ENCODE data around the gene TRIM24.

The TRIM24 gene

DNA sequence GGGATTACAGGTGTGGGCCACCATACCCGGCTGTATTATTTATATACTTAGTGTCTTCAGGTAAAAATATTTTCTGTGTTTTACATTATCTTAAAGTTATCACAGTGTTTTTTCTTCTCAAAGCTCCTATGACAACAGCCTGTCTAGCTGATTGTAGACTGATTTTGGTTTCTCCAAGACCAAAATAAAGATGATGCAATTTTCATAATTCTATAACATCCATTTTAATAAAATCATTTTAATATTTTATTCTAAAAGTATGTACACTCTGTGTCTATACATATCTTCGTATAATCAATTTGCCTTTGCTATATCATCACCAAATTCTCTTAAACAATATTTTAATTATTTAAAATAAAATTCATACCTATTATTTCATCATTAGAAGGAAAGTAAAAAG lies 108.6 kb downstream of the TRIM24 start:
- Histone ChIP-seq H3K4me2 (ENCODE audit: low read length) (no peak overlapping the region), H3K4me3 (ENCODE audit: low read length) (no peak overlapping the region), H3K4me1 (ENCODE audit: control insufficient read depth, insufficient read depth, low read length) (no peaks in the 10 kb centered on the region), H3K9ac (ENCODE audit: low read depth, low read length) (no peak overlapping the region), H3K27me3 (ENCODE audit: control insufficient read depth, insufficient read depth, low read length) (no peaks in the 10 kb centered on the region), H3K9me3 (replicated peaks; ENCODE audit: low read length) (peaks cover 9% of the 10 kb centered on the region), H3K36me3 (ENCODE audit: insufficient read depth, low read length) (peaks cover 26% of the 10 kb centered on the region)

DNA sequence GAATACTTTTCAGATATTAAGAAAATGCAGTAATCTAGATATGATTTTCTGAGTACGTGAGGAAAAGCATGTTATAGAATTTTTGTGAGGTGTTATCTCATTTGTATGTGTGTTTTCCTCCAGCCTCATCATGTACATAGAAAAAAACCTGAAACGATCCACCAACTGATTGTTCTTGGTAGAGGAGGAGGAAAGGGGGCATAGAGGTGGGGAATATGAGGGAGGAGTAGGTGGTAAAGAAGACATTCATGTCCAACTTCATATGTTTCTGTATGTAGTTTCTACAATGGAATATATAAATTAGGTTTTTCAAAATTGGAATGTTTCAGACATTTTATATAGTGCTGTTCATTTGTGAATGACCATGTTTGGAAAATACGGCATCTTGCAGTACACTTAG lies 109.4 kb downstream of the TRIM24 start:
- no peaks in the 10 kb centered on the region for H3K27me3 ChIP-seq (ENCODE audit: control insufficient read depth, insufficient read depth, low read length)
- H3K9ac ChIP-seq (ENCODE audit: low read depth, low read length): no peak overlapping the region
- no peak overlapping the region for H3K4me3 ChIP-seq (ENCODE audit: low read length)
- peaks cover 19% of the 10 kb centered on the region for H3K36me3 ChIP-seq (ENCODE audit: insufficient read depth, low read length)
- no peak overlapping the region for H3K4me2 ChIP-seq (ENCODE audit: low read length)
- peaks cover 9% of the 10 kb centered on the region for H3K9me3 ChIP-seq (replicated peaks; ENCODE audit: low read length)
- H3K4me1 ChIP-seq (ENCODE audit: control insufficient read depth, insufficient read depth, low read length): no peaks in the 10 kb centered on the region

DNA sequence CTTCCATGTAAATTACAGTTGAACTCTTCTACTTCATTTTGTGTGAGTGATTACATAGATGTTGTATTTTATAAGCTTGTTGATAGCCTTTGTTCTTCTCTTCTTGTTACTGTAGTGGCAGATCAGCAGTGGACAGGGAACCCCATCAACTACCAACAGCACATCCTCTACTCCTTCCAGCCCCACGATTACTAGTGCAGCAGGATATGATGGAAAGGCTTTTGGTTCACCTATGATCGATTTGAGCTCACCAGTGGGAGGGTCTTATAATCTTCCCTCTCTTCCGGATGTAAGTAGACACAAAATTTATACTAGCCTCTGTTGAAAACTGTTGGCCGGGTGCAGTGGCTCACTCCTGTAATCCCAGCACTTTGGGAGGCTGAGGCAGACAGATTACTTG lies 110.7 kb downstream of the TRIM24 start:
- H3K9ac ChIP-seq (ENCODE audit: low read depth, low read length): no peak overlapping the region
- H3K27me3 ChIP-seq (ENCODE audit: control insufficient read depth, insufficient read depth, low read length): no peaks in the 10 kb centered on the region
- H3K4me2 ChIP-seq (ENCODE audit: low read length): no peak overlapping the region
- H3K9me3 ChIP-seq (replicated peaks; ENCODE audit: low read length): peaks cover under 1% of the 10 kb centered on the region
- H3K4me3 ChIP-seq (ENCODE audit: low read length): no peak overlapping the region
- H3K4me1 ChIP-seq (ENCODE audit: control insufficient read depth, insufficient read depth, low read length): no peaks in the 10 kb centered on the region
- H3K36me3 ChIP-seq (ENCODE audit: insufficient read depth, low read length): peaks cover 11% of the 10 kb centered on the region

DNA sequence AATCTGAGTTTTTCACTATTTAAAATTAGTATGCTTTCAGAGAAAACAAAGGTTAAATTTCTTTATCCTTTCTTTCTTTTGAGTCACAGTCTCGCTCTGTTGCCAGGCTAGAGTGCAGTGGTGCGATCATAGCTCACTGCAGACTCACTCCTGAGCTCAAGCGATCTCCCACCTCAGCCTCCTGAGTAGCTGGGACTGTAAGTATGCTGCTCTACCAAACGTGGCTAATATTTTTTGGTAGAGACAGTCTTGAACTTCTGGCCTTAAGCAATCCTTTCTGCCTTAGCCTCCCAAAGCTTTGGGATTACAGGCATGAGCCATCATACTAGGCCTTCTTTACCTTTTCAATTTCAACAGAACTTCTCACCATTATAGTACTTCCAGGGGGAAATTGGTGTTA lies 113.7 kb downstream of the TRIM24 start:
- no peaks in the 10 kb centered on the region for H3K9me3 ChIP-seq (replicated peaks; ENCODE audit: low read length)
- H3K9ac ChIP-seq (ENCODE audit: low read depth, low read length): no peak overlapping the region
- H3K27me3 ChIP-seq (ENCODE audit: control insufficient read depth, insufficient read depth, low read length): no peaks in the 10 kb centered on the region
- no peak overlapping the region for H3K4me2 ChIP-seq (ENCODE audit: low read length)
- no peak overlapping the region for H3K4me3 ChIP-seq (ENCODE audit: low read length)
- no peaks in the 10 kb centered on the region for H3K4me1 ChIP-seq (ENCODE audit: control insufficient read depth, insufficient read depth, low read length)
- peaks cover 5% of the 10 kb centered on the region for H3K36me3 ChIP-seq (ENCODE audit: insufficient read depth, low read length)

DNA sequence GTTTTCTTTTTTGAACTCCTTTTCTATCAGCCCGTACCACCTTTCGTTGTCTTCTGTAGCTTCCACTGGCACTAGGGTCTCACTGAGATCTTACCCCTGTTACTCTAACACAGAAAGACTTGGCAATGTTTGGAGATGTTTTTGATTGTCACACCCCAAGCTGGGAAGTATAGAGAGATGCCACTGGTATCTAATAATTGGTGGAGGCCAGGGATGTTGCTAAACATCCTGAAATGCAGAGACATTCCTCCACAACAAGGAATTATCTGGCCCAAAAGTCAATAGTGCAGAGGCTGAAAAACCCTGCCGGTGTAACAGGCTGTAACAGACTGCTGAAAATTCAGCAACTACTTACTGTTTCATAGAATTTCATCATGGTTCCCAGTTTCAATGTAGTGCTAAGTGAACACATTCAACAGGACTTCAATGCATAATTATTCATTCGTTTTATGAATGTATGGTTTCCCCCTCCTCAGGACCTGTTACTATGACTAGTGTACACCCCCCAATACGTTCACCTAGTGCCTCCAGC lies 115.9 kb downstream of the TRIM24 start:
- Histone ChIP-seq H3K9me3 (replicated peaks; ENCODE audit: low read length) (no peaks in the 10 kb centered on the region), H3K36me3 (ENCODE audit: insufficient read depth, low read length) (peaks cover 7% of the 10 kb centered on the region), H3K4me1 (ENCODE audit: control insufficient read depth, insufficient read depth, low read length) (no peaks in the 10 kb centered on the region), H3K4me3 (ENCODE audit: low read length) (no peak overlapping the region), H3K4me2 (ENCODE audit: low read length) (no peak overlapping the region), H3K9ac (ENCODE audit: low read depth, low read length) (no peak overlapping the region), H3K27me3 (ENCODE audit: control insufficient read depth, insufficient read depth, low read length) (no peaks in the 10 kb centered on the region)

DNA sequence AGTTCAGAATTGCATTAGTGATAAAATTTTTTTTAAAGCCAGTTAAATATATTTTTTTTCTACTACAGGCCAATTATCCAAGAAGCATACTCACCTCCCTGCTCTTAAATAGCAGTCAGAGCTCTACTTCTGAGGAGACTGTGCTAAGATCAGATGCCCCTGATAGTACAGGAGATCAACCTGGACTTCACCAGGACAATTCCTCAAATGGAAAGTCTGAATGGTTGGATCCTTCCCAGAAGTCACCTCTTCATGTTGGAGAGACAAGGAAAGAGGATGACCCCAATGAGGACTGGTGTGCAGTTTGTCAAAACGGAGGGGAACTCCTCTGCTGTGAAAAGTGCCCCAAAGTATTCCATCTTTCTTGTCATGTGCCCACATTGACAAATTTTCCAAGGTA lies 119.1 kb downstream of the TRIM24 start:
- H3K4me1 ChIP-seq (ENCODE audit: control insufficient read depth, insufficient read depth, low read length): no peaks in the 10 kb centered on the region
- H3K27me3 ChIP-seq (ENCODE audit: control insufficient read depth, insufficient read depth, low read length): no peaks in the 10 kb centered on the region
- H3K36me3 ChIP-seq (ENCODE audit: insufficient read depth, low read length): peaks cover 5% of the 10 kb centered on the region
- H3K4me2 ChIP-seq (ENCODE audit: low read length): no peak overlapping the region
- H3K4me3 ChIP-seq (ENCODE audit: low read length): no peak overlapping the region
- H3K9me3 ChIP-seq (replicated peaks; ENCODE audit: low read length): no peaks in the 10 kb centered on the region
- H3K9ac ChIP-seq (ENCODE audit: low read depth, low read length): no peak overlapping the region

DNA sequence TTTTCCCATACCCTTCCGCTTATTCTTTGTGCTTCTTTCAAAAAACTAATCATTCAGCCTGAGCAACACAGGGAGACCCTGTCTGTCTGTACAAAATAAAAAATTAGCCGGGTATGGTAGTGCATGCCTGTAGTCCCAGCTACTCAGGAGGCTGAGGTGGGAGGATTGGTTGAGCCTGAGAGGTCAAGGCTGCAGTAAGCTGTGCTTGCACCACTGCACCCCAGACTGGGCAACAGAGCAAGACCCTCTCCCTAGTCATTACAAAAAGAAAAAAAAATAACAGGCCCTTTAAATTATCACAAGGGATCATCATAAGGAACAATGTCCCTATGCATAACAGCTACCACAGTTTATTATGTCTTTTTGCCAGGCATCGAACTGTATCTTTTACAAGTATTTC lies 119.6 kb downstream of the TRIM24 start:
- Histone ChIP-seq H3K27me3 (ENCODE audit: control insufficient read depth, insufficient read depth, low read length) (no peaks in the 10 kb centered on the region), H3K4me3 (ENCODE audit: low read length) (no peak overlapping the region), H3K9ac (ENCODE audit: low read depth, low read length) (no peak overlapping the region), H3K4me1 (ENCODE audit: control insufficient read depth, insufficient read depth, low read length) (no peaks in the 10 kb centered on the region), H3K4me2 (ENCODE audit: low read length) (no peak overlapping the region), H3K36me3 (ENCODE audit: insufficient read depth, low read length) (peaks cover 5% of the 10 kb centered on the region), H3K9me3 (replicated peaks; ENCODE audit: low read length) (no peaks in the 10 kb centered on the region)

DNA sequence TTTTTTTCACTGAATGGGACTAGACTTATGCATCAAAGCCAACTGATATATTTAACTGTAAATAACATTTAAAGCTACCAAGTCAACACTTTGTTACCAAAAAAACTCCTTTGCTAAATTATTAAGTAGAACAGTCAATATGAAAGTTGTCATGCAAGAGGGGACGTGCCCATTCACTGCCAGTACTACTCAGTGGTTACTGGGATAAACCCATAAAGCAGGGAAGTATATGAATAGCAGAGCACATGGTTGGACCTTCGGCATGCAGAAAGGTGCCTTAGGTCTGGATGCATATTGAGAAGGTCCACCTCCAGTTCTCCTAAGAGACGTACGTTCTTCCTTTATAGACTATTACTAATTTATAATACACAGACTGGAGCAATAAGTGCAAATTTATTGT lies 121.0 kb downstream of the TRIM24 start:
- Histone ChIP-seq H3K9me3 (replicated peaks; ENCODE audit: low read length) (no peaks in the 10 kb centered on the region), H3K4me2 (ENCODE audit: low read length) (no peak overlapping the region), H3K4me1 (ENCODE audit: control insufficient read depth, insufficient read depth, low read length) (no peaks in the 10 kb centered on the region), H3K36me3 (ENCODE audit: insufficient read depth, low read length) (peaks cover 5% of the 10 kb centered on the region), H3K27me3 (ENCODE audit: control insufficient read depth, insufficient read depth, low read length) (no peaks in the 10 kb centered on the region), H3K9ac (ENCODE audit: low read depth, low read length) (no peak overlapping the region), H3K4me3 (ENCODE audit: low read length) (no peak overlapping the region)

DNA sequence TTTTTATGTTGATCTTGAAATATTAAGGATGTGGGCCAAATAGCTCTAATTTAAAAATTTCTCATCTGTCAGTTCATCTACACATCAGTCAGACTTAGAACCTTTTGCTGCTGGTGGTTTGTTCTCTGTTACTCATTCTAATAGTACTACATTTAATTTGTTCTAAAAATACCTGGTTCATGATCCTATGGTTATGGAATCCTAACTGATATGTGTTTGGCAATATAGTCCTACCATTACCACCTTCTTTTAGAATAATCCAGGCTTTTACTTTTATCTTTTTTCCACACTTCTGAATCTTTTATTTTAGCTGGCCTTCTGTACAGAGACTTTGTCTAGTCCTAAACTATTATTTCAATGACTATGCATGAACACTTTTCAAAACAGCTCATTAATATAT lies 124.2 kb downstream of the TRIM24 start:
- Histone ChIP-seq H3K9ac (ENCODE audit: low read depth, low read length) (no peak overlapping the region), H3K27me3 (ENCODE audit: control insufficient read depth, insufficient read depth, low read length) (no peaks in the 10 kb centered on the region), H3K9me3 (replicated peaks; ENCODE audit: low read length) (no peaks in the 10 kb centered on the region), H3K4me2 (ENCODE audit: low read length) (no peak overlapping the region), H3K4me1 (ENCODE audit: control insufficient read depth, insufficient read depth, low read length) (no peaks in the 10 kb centered on the region), H3K36me3 (ENCODE audit: insufficient read depth, low read length) (peaks cover 3% of the 10 kb centered on the region), H3K4me3 (ENCODE audit: low read length) (no peak overlapping the region)

DNA sequence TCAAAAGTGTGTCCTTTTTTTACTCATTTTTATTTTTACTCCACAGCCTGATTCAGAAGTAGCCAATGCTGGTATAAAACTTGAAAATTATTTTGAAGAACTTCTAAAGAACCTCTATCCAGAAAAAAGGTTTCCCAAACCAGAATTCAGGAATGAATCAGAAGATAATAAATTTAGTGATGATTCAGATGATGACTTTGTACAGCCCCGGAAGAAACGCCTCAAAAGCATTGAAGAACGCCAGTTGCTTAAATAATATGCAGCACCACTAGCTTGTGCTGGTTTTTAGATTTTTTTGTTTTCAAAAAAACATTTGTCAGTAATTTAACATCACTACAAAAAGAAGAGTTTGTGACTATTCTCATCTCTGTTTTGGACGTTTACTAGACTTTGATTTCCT lies 124.6 kb downstream of the TRIM24 start:
- H3K27me3 ChIP-seq (ENCODE audit: control insufficient read depth, insufficient read depth, low read length): no peaks in the 10 kb centered on the region
- H3K9me3 ChIP-seq (replicated peaks; ENCODE audit: low read length): no peaks in the 10 kb centered on the region
- H3K4me2 ChIP-seq (ENCODE audit: low read length): no peak overlapping the region
- H3K36me3 ChIP-seq (ENCODE audit: insufficient read depth, low read length): no peaks in the 10 kb centered on the region
- no peak overlapping the region for H3K4me3 ChIP-seq (ENCODE audit: low read length)
- H3K9ac ChIP-seq (ENCODE audit: low read depth, low read length): no peak overlapping the region
- H3K4me1 ChIP-seq (ENCODE audit: control insufficient read depth, insufficient read depth, low read length): no peaks in the 10 kb centered on the region

DNA sequence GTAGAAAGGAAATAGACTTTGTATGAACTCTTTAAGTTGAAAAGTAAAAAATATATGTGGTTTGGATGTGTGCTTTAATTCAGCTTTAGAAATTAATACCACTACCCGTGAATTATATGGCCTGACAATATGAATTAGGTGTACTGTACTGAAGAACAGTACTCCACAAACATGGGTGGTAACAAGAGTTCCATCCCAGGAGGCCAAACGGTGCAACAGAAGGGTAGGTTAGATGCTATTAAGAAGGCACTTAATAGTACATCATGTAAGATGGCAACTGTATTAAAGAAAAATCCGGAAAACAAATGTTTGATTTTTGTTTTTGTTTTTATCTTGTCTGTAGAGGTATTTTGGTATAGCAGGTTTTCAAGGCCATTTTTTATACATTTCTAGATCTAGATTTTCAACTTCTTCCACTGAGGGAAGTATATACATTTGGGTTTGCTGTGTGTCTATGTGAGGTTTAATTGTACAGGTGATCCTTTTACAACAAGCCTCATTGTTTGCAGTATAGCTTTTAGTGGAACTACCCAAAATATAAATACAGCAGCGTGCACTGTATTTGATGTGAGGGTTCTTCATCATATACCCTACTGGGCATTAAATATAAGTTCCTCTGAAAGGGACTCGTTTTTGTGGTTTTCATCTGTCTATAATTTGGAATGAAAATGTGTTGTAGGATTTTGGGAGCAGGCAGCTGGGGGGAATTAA lies 125.4 kb downstream of the TRIM24 start:
- no peaks in the 10 kb centered on the region for H3K27me3 ChIP-seq (ENCODE audit: control insufficient read depth, insufficient read depth, low read length)
- H3K4me3 ChIP-seq (ENCODE audit: low read length): no peak overlapping the region
- H3K9me3 ChIP-seq (replicated peaks; ENCODE audit: low read length): no peaks in the 10 kb centered on the region
- H3K4me1 ChIP-seq (ENCODE audit: control insufficient read depth, insufficient read depth, low read length): no peaks in the 10 kb centered on the region
- no peaks in the 10 kb centered on the region for H3K36me3 ChIP-seq (ENCODE audit: insufficient read depth, low read length)
- no peak overlapping the region for H3K4me2 ChIP-seq (ENCODE audit: low read length)
- no peak overlapping the region for H3K9ac ChIP-seq (ENCODE audit: low read depth, low read length)

DNA sequence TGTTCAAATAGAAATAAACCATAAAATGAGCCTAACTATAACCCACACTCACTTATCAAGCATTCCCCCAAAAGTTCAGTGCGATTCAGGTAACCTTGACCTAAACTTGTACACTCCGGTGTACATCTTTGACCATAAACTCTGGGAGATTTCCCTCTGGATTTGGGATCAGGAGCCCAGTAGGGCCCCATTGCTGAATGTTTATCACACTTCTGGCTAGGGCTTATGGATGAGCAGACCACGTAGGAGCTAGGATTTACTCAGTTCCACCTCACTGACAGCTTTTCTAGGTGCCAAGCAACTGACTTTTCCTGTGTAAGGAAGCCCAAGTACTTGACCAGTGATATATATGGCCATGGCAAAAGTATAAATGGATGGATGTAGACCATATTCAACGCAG lies 127.4 kb downstream of the TRIM24 start:
- H3K4me2 ChIP-seq (ENCODE audit: low read length): no peak overlapping the region
- H3K36me3 ChIP-seq (ENCODE audit: insufficient read depth, low read length): no peaks in the 10 kb centered on the region
- H3K9ac ChIP-seq (ENCODE audit: low read depth, low read length): no peak overlapping the region
- H3K4me1 ChIP-seq (ENCODE audit: control insufficient read depth, insufficient read depth, low read length): no peaks in the 10 kb centered on the region
- H3K27me3 ChIP-seq (ENCODE audit: control insufficient read depth, insufficient read depth, low read length): no peaks in the 10 kb centered on the region
- no peak overlapping the region for H3K4me3 ChIP-seq (ENCODE audit: low read length)
- no peaks in the 10 kb centered on the region for H3K9me3 ChIP-seq (replicated peaks; ENCODE audit: low read length)
